Breast epithelium (tissue), 3 donors: ENCODE data around the gene VIPR1.

Source experiments
- POLR2A ChIP-seq: fragments of 450-650 bp; IDR thresholded peaks from one replicate; pipeline ENCODE4 v1.6.1; 2016; ENCODE audit warnings: antibody characterized with exemption, mild to moderate bottlenecking, moderate library complexity
- POLR2AphosphoS5 ChIP-seq, 3 donors: sonication (generic); formaldehyde crosslinking; IDR thresholded peaks; one replicate each; pipeline ENCODE4 v1.6.1; 2017; ENCODE audit warnings: antibody characterized with exemption in 3 of 3

GRCh38 chr3:42520336-42520735 lies 17.9 kb downstream of the VIPR1 start:
- TF ChIP-seq POLR2AphosphoS5 (IDR thresholded peaks at IDR 0.05) = no peak
- no peak for TF ChIP-seq POLR2A
